ENCODE measurements around the gene BTG1. TPM values are rescaled to one million over a fixed set of nuclear protein-coding genes. Genes with fewer than 3 reads are reported as not detected.
"Not testable (repeated sequence)": the region's sequence is repeated elsewhere in the genome, so short reads cannot be mapped to it uniquely, and the experiment has no call there.

The BTG1 gene
- total RNA-seq, 1 experiment from 2014 or later: 32.7 TPM

- peak overlapping the region in 1 of 2 experiments; percentile 16; a peak in 1 of 5 replicates for H3K4me3 Mint-ChIP-seq
- Histone ChIP-seq H3K79me1 (ENCODE audit: insufficient read depth, low read depth, low read length, poor library complexity, severe bottlenecking) (no peaks in the 10 kb centered on the region), H3K14ac (ENCODE audit: insufficient read depth, low read length) (no peak overlapping the region), H3T11ph (ENCODE audit: low read length) (no peak overlapping the region), H3K18ac (ENCODE audit: insufficient read length, low read depth, low read length) (no peak overlapping the region), H3K56ac (ENCODE audit: insufficient read length, low read depth, low read length) (no peak overlapping the region), H3K4me2 (ENCODE audit: insufficient read depth, insufficient read length, low read length) (no peak overlapping the region), H4K8ac (replicated peaks; ENCODE audit: insufficient read length, low read depth, low read length) (no peak overlapping the region), H2BK12ac (ENCODE audit: insufficient read length, low read depth, low read length) (no peak overlapping the region), H2BK20ac (ENCODE audit: low read depth, low read length, poor library complexity, severe bottlenecking) (no peak overlapping the region), H3K23me2 (ENCODE audit: insufficient read length, low read depth, low read length, poor library complexity, severe bottlenecking) (no peaks in the 10 kb centered on the region), H3K9me3 (ENCODE audit: control insufficient read depth, low read depth, low read length) (no peaks in the 10 kb centered on the region), H4K20me1 (ENCODE audit: control insufficient read depth, insufficient read depth, insufficient read length) (no peaks in the 10 kb centered on the region), H2BK15ac (ENCODE audit: low read depth, low read length) (no peak overlapping the region), H4K5ac (ENCODE audit: insufficient read length, low read depth, low read length) (no peak overlapping the region), H4K91ac (ENCODE audit: insufficient read length, low read depth, low read length) (no peak overlapping the region), H3K4ac (ENCODE audit: low read depth, low read length) (no peak overlapping the region), H2BK120ac (ENCODE audit: low read depth, low read length, poor library complexity, severe bottlenecking) (no peak overlapping the region), H2AK5ac (ENCODE audit: insufficient read length, low read length) (no peak overlapping the region), H3K27ac (ENCODE audit: insufficient read length, low read depth, low read length) (no peak overlapping the region), H3K79me2 (ENCODE audit: insufficient read depth, low read length) (peaks cover 35% of the 10 kb centered on the region; the same call in 1 of the 2 replicates), H3K9ac (ENCODE audit: extremely low read depth, insufficient read length, low read length) (no peak overlapping the region), H3K27me3 (ENCODE audit: insufficient read depth, low read length) (no peaks in the 10 kb centered on the region), H3K4me1 (ENCODE audit: insufficient read depth, low read length) (peaks cover 14% of the 10 kb centered on the region), H2BK5ac (ENCODE audit: insufficient read length, low read length) (no peak overlapping the region), H3K23ac (ENCODE audit: insufficient read length, low read depth, low read length) (no peak overlapping the region), H2AFZ (ENCODE audit: low read length) (no peak overlapping the region)
- H3K27ac Mint-ChIP-seq: peak overlapping the region; percentile 6 to 65 (median 40); a peak in 5 of 7 replicates
- peaks cover 0 to 18% (median 4%) of the 10 kb centered on the region in 3 experiments; a peak in 4 of 7 replicates for H3K36me3 Mint-ChIP-seq (ENCODE audit: insufficient read depth in 1 of 3, low read depth in 3 of 3)
- DNase-seq: no peak
- no CpG with 5 or more reads among the region's 8 CpGs for WGBS (ENCODE audit: extremely low coverage, insufficient read length, low lambda C conversion rate)
- peaks cover 79 to 89% of the 10 kb centered on the region in 2 experiments for H3K4me1 Mint-ChIP-seq
- no peaks in the 10 kb centered on the region for H3K9me3 Mint-ChIP-seq
- H3K27me3 Mint-ChIP-seq (ENCODE audit: low read depth): no peaks in the 10 kb centered on the region
- TF ChIP-seq CTCF (conservative IDR thresholded peaks at IDR 0.05): no peak
These were observed 9.5 kb downstream of the BTG1 start for GRCh38 chr12:92136026-92136730.

- H3K4me2 ChIP-seq (ENCODE audit: insufficient read depth, insufficient read length, low read length); H3K18ac ChIP-seq (ENCODE audit: insufficient read length, low read depth, low read length); H3K23me2 ChIP-seq (ENCODE audit: insufficient read length, low read depth, low read length, poor library complexity, severe bottlenecking); H2BK20ac ChIP-seq (ENCODE audit: low read depth, low read length, poor library complexity, severe bottlenecking); H3K4ac ChIP-seq (ENCODE audit: low read depth, low read length); H3T11ph ChIP-seq (ENCODE audit: low read length); H2BK120ac ChIP-seq (ENCODE audit: low read depth, low read length, poor library complexity, severe bottlenecking); H4K5ac ChIP-seq (ENCODE audit: insufficient read length, low read depth, low read length); H4K91ac ChIP-seq (ENCODE audit: insufficient read length, low read depth, low read length); H2BK5ac ChIP-seq (ENCODE audit: insufficient read length, low read length); H3K9ac ChIP-seq (ENCODE audit: extremely low read depth, insufficient read length, low read length); H3K79me1 ChIP-seq (ENCODE audit: insufficient read depth, low read depth, low read length, poor library complexity, severe bottlenecking); H2BK15ac ChIP-seq (ENCODE audit: low read depth, low read length); H3K56ac ChIP-seq (ENCODE audit: insufficient read length, low read depth, low read length); H2AFZ ChIP-seq (ENCODE audit: low read length); DNase-seq; H3K27me3 Mint-ChIP-seq (ENCODE audit: low read depth); H3K4me3 Mint-ChIP-seq; H3K27me3 ChIP-seq (ENCODE audit: insufficient read depth, low read length); H4K20me1 ChIP-seq (ENCODE audit: control insufficient read depth, insufficient read depth, insufficient read length); H3K9me3 Mint-ChIP-seq; H3K14ac ChIP-seq (ENCODE audit: insufficient read depth, low read length); H3K27ac ChIP-seq (ENCODE audit: insufficient read length, low read depth, low read length); H2AK5ac ChIP-seq (ENCODE audit: insufficient read length, low read length); H2BK12ac ChIP-seq (ENCODE audit: insufficient read length, low read depth, low read length); H4K8ac ChIP-seq (replicated peaks; ENCODE audit: insufficient read length, low read depth, low read length); H3K23ac ChIP-seq (ENCODE audit: insufficient read length, low read depth, low read length); H3K9me3 ChIP-seq (ENCODE audit: control insufficient read depth, low read depth, low read length): not testable (repeated sequence)
- H3K4me1 ChIP-seq (ENCODE audit: insufficient read depth, low read length): peaks cover 14% of the 10 kb centered on the region; the same call in 1 of the 2 replicates
- peaks cover 76 to 87% of the 10 kb centered on the region in 2 experiments for H3K4me1 Mint-ChIP-seq
- H3K36me3 Mint-ChIP-seq (ENCODE audit: insufficient read depth in 1 of 3, low read depth in 3 of 3): peaks cover 0 to 12% (median 0%) of the 10 kb centered on the region in 3 experiments; a peak in 3 of 7 replicates
- peak overlapping the region in 1 of 3 experiments; percentile 13; a peak in 1 of 7 replicates for H3K27ac Mint-ChIP-seq
- no CpG with 5 or more reads among the region's 8 CpGs for WGBS (ENCODE audit: extremely low coverage, insufficient read length, low lambda C conversion rate)
- H3K79me2 ChIP-seq (ENCODE audit: insufficient read depth, low read length): peaks cover 31% of the 10 kb centered on the region; the same call in 1 of the 2 replicates
These were observed 10.1 kb downstream of the BTG1 start for GRCh38 chr12:92135541-92135940.
